CD1c-positive myeloid dendritic cell (primary cell): Measurements from ENCODE around the gene HNRNPUL2.

Source experiments
- DNase-seq: peaks from one replicate; pipeline ENCODE4 v3.0.0-alpha.2; 2016; ENCODE audit errors: extremely low spot score

The HNRNPUL2 gene

GRCh38 chr11:62667460-62667859 lies 59.8 kb downstream of the HNRNPUL2 start:
- no peak for DNase-seq

GRCh38 chr11:62666259-62666926 lies 60.9 kb downstream of the HNRNPUL2 start:
- no peak for DNase-seq

GRCh38 chr11:62665599-62666258 lies 61.5 kb downstream of the HNRNPUL2 start:
- peak; percentile 61 for DNase-seq

- DNase-seq, result peak; percentile 97
Measured at GRCh38 chr11:62665075-62665598, 62.1 kb downstream of the HNRNPUL2 start, which contains the start of the genes C11orf98 and CSKMT. Gene C11orf98 (minus strand): TSS chr11:62665210. CDS start chr11:62665169, 41 bp downstream. Gene CSKMT (plus strand): TSS chr11:62665312. CDS start chr11:62665880, 568 bp downstream.

GRCh38 chr11:62664405-62665074 lies 62.7 kb downstream of the HNRNPUL2 start:
- peak; percentile 49 for DNase-seq
